ENCODE results near the gene CASTOR1. TPM values are rescaled to one million over a fixed set of nuclear protein-coding genes. Genes with fewer than 3 reads are reported as not detected.

CASTOR1 gene
- total RNA-seq = 4.0 and 5.8 TPM in 2 replicates

GRCh38 chr22:30289141-30289979 lies at the start of gene CASTOR1:
TSS of gene CASTOR1 (minus strand) at chr22:30289505. CDS start at chr22:30289497, 8 bp downstream.

GRCh38 chr22:30326706-30327362 lies 37.5 kb upstream of the CASTOR1 start, which contains the start of gene TBC1D10A:
TSS of gene TBC1D10A (minus strand) at chr22:30326941. CDS start at chr22:30326881, 60 bp downstream.

DNA sequence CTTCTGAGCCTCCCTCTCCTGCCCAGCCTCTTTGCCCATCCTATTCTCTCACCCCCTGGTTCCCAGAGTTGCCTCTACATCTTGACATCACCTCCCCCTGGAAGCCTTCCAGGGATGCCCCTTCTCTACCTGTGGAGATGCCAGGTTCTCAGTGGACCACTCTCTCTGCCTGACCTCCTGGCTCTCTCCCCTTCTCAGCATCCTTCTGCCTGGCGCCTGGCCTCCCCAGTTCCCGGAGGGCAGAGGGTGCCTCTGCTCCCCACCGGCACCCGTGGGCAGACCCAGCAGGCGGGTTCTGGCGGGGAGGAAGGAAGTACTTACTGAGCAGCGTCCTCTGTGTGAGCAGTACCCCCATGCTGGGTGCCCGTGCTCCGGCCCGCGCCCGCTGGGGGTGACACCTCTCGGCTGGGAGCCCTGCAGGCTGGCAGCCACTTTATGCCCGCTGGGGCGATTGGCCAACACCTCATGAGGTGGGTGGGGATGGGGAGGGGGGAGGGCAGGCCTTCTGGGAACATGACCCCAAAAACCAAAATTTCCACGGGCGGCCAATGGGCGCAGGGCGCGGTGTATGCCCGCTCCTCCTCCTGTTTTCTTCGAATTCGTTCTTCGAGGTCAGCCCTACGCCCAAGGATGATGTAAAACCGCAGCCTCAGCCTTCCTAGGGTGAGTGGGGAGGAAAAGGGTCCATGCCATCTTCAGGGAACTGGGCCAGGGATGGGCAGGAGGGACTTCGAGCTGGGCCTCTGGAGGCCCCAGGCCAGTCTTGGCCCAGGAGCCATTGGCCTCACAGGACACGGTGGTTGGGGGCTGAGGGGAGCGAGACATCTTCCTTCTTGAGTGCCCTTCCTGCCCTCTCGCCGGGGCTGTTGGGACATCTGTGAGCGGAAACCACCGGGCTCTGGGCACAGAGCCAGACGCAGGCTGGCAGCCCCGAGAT lies 22.6 kb downstream of the CASTOR1 start, which contains the start of gene OSM:
TSS of gene OSM (minus strand) at position 407 of the 937 bp plus-strand sequence. CDS start at position 355, 52 bp downstream.

GRCh38 chr22:30245985-30246813 lies 43.1 kb downstream of the CASTOR1 start, which contains the start of gene LIF:
TSS of gene LIF (minus strand) at chr22:30246759. CDS start at chr22:30246695, 64 bp downstream.

Other genes with a start within 250 kb of the CASTOR1 start
- gene HORMAD2, start 209.0 kb downstream of the CASTOR1 start, total RNA-seq = not detected in 2 replicates
- gene LIF, start 42.7 kb downstream of the CASTOR1 start, total RNA-seq = 0.99 and 2.3 TPM in 2 replicates
- gene OSM, start 22.7 kb downstream of the CASTOR1 start, total RNA-seq = not detected in 2 replicates
- 20.2 and 25.8 TPM in 2 replicates for gene TBC1D10A, start 37.4 kb upstream of the CASTOR1 start, total RNA-seq
- 17.6 and 28.1 TPM in 2 replicates for gene SF3A1, start 67.4 kb upstream of the CASTOR1 start, total RNA-seq
- gene CCDC157, start 67.5 kb upstream of the CASTOR1 start, total RNA-seq = 0.47 and 2.5 TPM in 2 replicates
- gene RNF215, start 97.9 kb upstream of the CASTOR1 start, total RNA-seq = 8.8 and 12.7 TPM in 2 replicates
- 76.5 and 108 TPM in 2 replicates for gene SEC14L2, start 107.5 kb upstream of the CASTOR1 start, total RNA-seq
- 20.7 and 61.8 TPM in 2 replicates for gene MTFP1, start 136.3 kb upstream of the CASTOR1 start, total RNA-seq
- not detected in 2 replicates for gene SEC14L3, start 182.5 kb upstream of the CASTOR1 start, total RNA-seq
- gene SEC14L4, start 216.2 kb upstream of the CASTOR1 start, total RNA-seq = not detected in 2 replicates

Measured in hair follicular keratinocyte (primary cell).